Kidney (tissue), 14 donors: ENCODE results near the gene DNMT1. TPM values are rescaled to one million over a fixed set of nuclear protein-coding genes. Genes with fewer than 3 reads are reported as not detected.
A peak's percentile ranks its signal among the peaks of the same experiment; 100 is the strongest.

ENCODE experiments used
- DNase-seq, 5 donors: peaks; one replicate each; pipeline ENCODE4 v3.0.0-alpha.2; 2013 to 2020
- FAIRE-seq: peaks from 2 replicates; lab custom pipeline; 2012; peaks lifted over from hg19 to GRCh38; lab: Jason Lieb, UNC
- H3K27ac ChIP-seq, 2 donors: one replicate each; pipeline ENCODE4 v1.7.0; 2013; ENCODE audit warnings: low read depth in 2 of 2, low read length in 2 of 2, inconsistent platforms in 1 of 2
- H3K27me3 ChIP-seq: one replicate; pipeline ENCODE4 v1.7.1; 2013; ENCODE audit warnings: low read length, inconsistent platforms; ENCODE audit not compliant: control insufficient read depth, insufficient read depth
- H3K36me3 ChIP-seq, 3 donors: one replicate each; pipeline versions ENCODE4 v1.7.0 to v1.7.1; 2013; ENCODE audit warnings: low read length in 3 of 3, control low read depth in 1 of 3, inconsistent platforms in 1 of 3; ENCODE audit not compliant: insufficient read depth in 3 of 3, control insufficient read depth in 2 of 3
- H3K4me1 ChIP-seq, 3 donors: one replicate each; pipeline versions ENCODE4 v1.7.0 to v1.7.1; 2013; ENCODE audit warnings: low read length in 3 of 3, inconsistent platforms in 1 of 3, low read depth in 1 of 3; ENCODE audit not compliant: control insufficient read depth in 2 of 3, insufficient read depth in 2 of 3
- H3K4me3 ChIP-seq, 3 donors: one replicate each; pipeline versions ENCODE4 v1.7.0 to v1.8.1; 2013; ENCODE audit warnings: low read length in 3 of 3, control low read depth in 1 of 3, inconsistent platforms in 1 of 3
- H3K9ac ChIP-seq, 3 donors: one replicate each; pipeline versions ENCODE4 v1.7.0 to v1.7.1; 2013; ENCODE audit warnings: low read length in 3 of 3, control low read depth in 1 of 3, inconsistent platforms in 1 of 3
- H3K9me3 ChIP-seq, 3 donors: one replicate each; pipeline versions ENCODE4 v1.7.0 to v1.7.1; 2013; ENCODE audit warnings: low read length in 3 of 3, control low read depth in 1 of 3, inconsistent platforms in 1 of 3; ENCODE audit not compliant: control insufficient read depth in 2 of 3, insufficient read depth in 1 of 3
- CTCF ChIP-seq: IDR thresholded peaks from 3 replicates; pipeline ENCODE4 v1.5.1; 2012; ENCODE audit warnings: mild to moderate bottlenecking, moderate library complexity, borderline replicate concordance; ENCODE audit not compliant: insufficient read depth; ENCODE audit errors: extremely low read depth
- intact Hi-C: fragments of 100-400 bp; cut with DNase I; formaldehyde crosslinking; loops from one replicate; pipeline ENCODE4 v1.11.1; 2022
- polyA plus RNA-seq: library from polyadenylated mRNA; stranded (reverse); fragments of 350-450 nt; fragmentation: Illumina TruSeq; extraction: RNeasy Lipid Tissue Mini Kit (QIAGEN cat#74804); gene quantifications from one replicate; pipeline ENCODE4 v1.2.3, GENCODE V29; 2014; ENCODE audit warnings: low read depth, low replicate concordance; ENCODE audit not compliant: insufficient read depth
- total RNA-seq: library from RNA; stranded (reverse); fragmentation: NEBNext Ultra II Directional; extraction: Animal tissue kit (Norgen Biotek cat#: 25700); gene quantifications from one replicate; pipeline ENCODE4 v1.2.1, GENCODE V29; 2021
- donor health status: control.
- donor health status: control.
- donor health status: control.
- donor health status: control.
- donor health status: control.
- donor health status: DM: yes; HTN: yes; CAD: no.
- donor health status: Normal renal cell carcinoma (clear cell type).

The DNMT1 gene
- total and polyA plus RNA-seq, 2 donors from 2014 or later = 15.3 to 64.6 TPM

GRCh38 chr19:10136936-10137335 lies 57.8 kb downstream of the DNMT1 start:
- no peak overlapping the region for H3K9ac ChIP-seq
- no peak overlapping the region for H3K27ac ChIP-seq
- H3K4me1 ChIP-seq = no peaks in the 10 kb centered on the region
- no peaks in the 10 kb centered on the region for H3K9me3 ChIP-seq
- TF ChIP-seq CTCF = no peak
- peaks cover 2 to 28% (median 4%) of the 10 kb centered on the region in 3 donors for H3K36me3 ChIP-seq
- DNase-seq (no peak), FAIRE-seq (no peak)
- no peak overlapping the region for H3K4me3 ChIP-seq
- intact Hi-C loops = no loop called here
- no peaks in the 10 kb centered on the region for H3K27me3 ChIP-seq

GRCh38 chr19:10135551-10136334 lies 59.0 kb downstream of the DNMT1 start:
- H3K36me3 ChIP-seq = peaks cover 0 to 20% (median 2%) of the 10 kb centered on the region in 3 donors
- no peaks in the 10 kb centered on the region for H3K27me3 ChIP-seq
- no peaks in the 10 kb centered on the region for H3K4me1 ChIP-seq
- FAIRE-seq (no peak), DNase-seq (peak in 1 of 5 donors; percentile 79)
- no peak overlapping the region for H3K9ac ChIP-seq
- H3K27ac ChIP-seq = no peak overlapping the region
- no peak for TF ChIP-seq CTCF
- H3K9me3 ChIP-seq = no peaks in the 10 kb centered on the region
- no peak overlapping the region for H3K4me3 ChIP-seq
- intact Hi-C loops = no loop called here

GRCh38 chr19:10134040-10134439 lies 60.7 kb downstream of the DNMT1 start:
- no peak overlapping the region for H3K27ac ChIP-seq
- H3K4me3 ChIP-seq = no peak overlapping the region
- TF ChIP-seq CTCF = no peak
- no peaks in the 10 kb centered on the region for H3K9me3 ChIP-seq
- no peaks in the 10 kb centered on the region for H3K4me1 ChIP-seq
- intact Hi-C loops = no loop called here
- H3K27me3 ChIP-seq = no peaks in the 10 kb centered on the region
- H3K36me3 ChIP-seq = peaks cover 0 to 20% (median 2%) of the 10 kb centered on the region in 3 donors
- FAIRE-seq (no peak), DNase-seq (no peak)
- H3K9ac ChIP-seq = no peak overlapping the region
